ENCODE results near the gene EPHB3.

DNA sequence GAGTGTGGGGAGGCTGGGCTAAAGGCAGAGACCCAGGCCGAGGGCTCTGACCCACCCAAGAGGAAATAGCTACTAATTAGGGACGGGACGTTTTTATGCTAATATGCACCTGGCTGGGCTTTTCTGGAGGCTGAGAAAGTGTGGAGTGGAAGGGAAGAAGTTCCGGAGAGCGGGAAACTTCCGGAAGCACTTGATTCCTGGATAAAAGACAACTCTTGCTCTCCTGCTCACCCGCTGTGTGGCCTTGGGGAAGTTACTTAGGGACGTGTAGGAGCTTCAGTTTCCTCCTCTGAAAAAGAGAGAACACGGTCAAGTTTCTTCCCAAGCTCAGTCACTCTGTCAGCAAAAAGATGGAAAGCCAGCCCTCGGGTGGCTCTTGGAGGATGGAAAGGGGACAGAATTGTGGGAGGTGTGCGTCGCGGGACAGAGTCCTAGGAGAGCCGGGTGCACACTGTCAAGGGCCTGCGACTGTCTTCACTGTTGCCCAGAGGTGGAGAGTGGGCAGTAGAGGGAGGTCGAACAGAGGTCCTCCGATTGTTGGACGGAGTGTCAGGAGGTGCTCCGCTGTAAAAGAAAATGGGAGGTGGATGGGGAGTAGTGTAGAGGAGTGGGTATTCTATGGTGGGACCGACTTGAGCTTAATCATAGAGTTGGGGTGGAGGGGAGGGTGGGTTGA, 43.2 kb downstream of the EPHB3 start:
- TF ChIP-seq POLR2A (IDR thresholded peaks at IDR 0.05; ENCODE audit: extremely low read depth, insufficient read length) = no peak
- TF ChIP-seq, protein P1, sequence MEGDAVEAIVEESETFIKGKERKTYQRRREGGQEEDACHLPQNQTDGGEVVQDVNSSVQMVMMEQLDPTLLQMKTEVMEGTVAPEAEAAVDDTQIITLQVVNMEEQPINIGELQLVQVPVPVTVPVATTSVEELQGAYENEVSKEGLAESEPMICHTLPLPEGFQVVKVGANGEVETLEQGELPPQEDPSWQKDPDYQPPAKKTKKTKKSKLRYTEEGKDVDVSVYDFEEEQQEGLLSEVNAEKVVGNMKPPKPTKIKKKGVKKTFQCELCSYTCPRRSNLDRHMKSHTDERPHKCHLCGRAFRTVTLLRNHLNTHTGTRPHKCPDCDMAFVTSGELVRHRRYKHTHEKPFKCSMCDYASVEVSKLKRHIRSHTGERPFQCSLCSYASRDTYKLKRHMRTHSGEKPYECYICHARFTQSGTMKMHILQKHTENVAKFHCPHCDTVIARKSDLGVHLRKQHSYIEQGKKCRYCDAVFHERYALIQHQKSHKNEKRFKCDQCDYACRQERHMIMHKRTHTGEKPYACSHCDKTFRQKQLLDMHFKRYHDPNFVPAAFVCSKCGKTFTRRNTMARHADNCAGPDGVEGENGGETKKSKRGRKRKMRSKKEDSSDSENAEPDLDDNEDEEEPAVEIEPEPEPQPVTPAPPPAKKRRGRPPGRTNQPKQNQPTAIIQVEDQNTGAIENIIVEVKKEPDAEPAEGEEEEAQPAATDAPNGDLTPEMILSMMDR (IDR thresholded peaks at IDR 0.05; ENCODE audit: low read depth, low read length) = no peak
- TF ChIP-seq, protein P2, sequence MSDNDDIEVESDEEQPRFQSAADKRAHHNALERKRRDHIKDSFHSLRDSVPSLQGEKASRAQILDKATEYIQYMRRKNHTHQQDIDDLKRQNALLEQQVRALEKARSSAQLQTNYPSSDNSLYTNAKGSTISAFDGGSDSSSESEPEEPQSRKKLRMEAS (IDR thresholded peaks at IDR 0.05; ENCODE audit: low read depth, low read length) = no peak

All from NB4 (cell line).